GM19467 (cell line): ENCODE data around the gene ZNF830.
"Not testable (repeated sequence)": the region's sequence is repeated elsewhere in the genome, so short reads cannot be mapped to it uniquely, and the experiment has no call there.

Experiments used
- ATAC-seq: cut with Tn5 transposase; IDR thresholded peaks from one replicate; pipeline ENCODE4 v1.9.1; 2021; ENCODE audit warnings: mild to moderate bottlenecking, moderate library complexity; ENCODE audit not compliant: unreplicated experiment

Gene ZNF830

GRCh38 chr17:34961093-34961911 lies at the start of gene ZNF830, which contains the start of gene CCT6B:
TSS of gene ZNF830 (plus strand) at chr17:34961540. CDS start at chr17:34961567, 27 bp downstream.
TSS of gene CCT6B (minus strand) at chr17:34961460. CDS start at chr17:34961393, 67 bp downstream.
- ATAC-seq = peak; percentile 80

DNA sequence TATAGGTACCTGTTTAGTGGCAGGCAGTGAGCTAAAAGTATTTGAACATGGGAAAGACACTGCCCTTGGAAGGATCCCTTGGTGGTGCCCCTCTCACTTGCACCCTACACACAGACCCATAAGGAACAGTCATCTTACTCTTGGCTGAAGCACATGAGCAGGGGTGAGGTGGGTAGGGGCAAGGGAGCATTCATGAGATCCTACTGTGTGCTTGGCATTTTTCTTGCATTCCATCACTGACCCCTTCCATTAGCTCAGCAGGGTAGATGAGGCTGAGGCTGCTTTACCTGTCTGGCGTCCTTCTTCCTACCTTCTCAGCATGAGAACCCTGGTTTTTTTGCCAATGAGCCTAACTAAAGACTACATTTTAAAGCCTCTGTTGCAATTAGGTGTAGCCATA lies 48.3 kb upstream of the ZNF830 start:
- ATAC-seq = no peak

DNA sequence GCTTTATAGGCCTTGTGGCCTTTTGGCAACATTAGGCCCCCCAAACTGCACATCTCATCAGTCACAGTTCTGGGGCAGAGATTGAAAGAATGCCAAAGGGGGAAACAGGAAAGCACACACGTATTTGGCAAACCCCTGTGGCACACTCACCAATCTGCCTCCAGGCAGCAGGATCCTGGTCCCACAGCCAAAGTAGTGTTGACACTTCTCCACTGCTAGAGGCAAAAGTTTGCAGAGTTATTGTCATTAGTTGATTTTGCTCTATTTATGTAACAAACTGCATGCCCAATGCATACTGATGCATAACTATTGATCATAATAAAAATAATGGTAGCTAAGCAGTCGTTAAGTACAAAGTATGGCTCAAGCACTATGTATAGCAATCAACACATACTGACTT lies 45.2 kb upstream of the ZNF830 start:
- no peak for ATAC-seq

DNA sequence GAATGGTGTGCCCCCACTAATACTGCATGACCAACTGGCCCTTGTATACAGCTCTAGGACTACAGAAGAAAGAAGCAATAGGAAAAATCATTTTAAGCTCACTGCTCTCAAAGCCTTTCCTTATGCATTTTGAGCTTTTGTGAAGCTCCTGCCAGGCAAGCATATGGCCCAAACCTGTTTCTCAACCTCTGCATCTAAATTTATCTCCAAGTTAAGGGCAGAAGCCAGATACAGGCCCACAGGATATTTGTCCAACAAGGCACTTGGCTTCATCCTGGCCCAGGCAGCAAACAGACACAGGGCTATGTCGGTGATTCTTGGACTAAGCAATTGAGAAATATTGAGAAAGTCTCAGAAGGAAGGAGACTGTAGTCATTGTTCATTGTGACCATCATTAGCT lies 44.0 kb upstream of the ZNF830 start:
- no peak for ATAC-seq

GRCh38 chr17:34920676-34921075 lies 40.7 kb upstream of the ZNF830 start:
- no peak for ATAC-seq

GRCh38 chr17:34926661-34927060 lies 34.7 kb upstream of the ZNF830 start:
- ATAC-seq = no peak

- no peak for ATAC-seq
Measured at GRCh38 chr17:34930283-34930682, 31.1 kb upstream of the ZNF830 start.

DNA sequence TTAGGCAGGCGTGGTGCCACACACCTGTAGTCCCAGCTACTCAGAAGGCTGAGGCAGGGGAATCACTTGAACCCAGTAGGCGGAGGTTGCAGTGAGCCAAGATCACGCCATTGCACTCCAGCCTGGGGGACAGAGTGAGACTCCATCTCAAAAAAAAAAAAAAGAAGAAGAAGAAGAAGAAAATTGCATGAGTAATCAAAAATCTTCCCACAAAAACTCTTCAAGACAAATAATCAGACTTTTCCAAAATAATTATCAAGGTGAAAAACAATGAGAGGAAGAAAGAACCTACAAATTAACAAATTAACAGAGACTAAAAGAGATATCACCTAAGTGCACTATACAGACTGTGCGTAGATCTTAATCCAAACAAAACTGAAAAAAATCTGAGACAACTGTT lies 10.6 kb upstream of the ZNF830 start:
- ATAC-seq = not testable (repeated sequence)

- ATAC-seq = no peak
Measured at GRCh38 chr17:34958438-34958837, 2.9 kb upstream of the ZNF830 start.

DNA sequence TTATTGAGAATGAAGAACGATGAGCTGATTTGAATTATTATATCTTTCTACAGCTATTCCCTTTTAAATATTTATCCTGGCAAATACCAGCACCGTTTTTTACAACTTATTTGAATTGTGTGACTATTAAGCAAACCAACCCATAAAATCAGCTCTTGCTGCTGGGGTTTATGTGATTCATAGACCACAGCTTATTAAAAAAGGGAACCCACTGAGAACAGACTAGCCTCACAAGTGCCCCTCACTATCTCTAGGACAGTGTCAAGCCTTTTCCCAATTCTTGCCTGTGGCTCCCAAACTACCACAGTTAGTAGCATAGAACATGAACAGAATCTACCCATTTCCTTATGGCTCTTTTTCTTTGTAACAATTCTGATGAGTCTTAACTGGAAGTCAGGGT lies 12.8 kb downstream of the ZNF830 start:
- ATAC-seq = no peak

DNA sequence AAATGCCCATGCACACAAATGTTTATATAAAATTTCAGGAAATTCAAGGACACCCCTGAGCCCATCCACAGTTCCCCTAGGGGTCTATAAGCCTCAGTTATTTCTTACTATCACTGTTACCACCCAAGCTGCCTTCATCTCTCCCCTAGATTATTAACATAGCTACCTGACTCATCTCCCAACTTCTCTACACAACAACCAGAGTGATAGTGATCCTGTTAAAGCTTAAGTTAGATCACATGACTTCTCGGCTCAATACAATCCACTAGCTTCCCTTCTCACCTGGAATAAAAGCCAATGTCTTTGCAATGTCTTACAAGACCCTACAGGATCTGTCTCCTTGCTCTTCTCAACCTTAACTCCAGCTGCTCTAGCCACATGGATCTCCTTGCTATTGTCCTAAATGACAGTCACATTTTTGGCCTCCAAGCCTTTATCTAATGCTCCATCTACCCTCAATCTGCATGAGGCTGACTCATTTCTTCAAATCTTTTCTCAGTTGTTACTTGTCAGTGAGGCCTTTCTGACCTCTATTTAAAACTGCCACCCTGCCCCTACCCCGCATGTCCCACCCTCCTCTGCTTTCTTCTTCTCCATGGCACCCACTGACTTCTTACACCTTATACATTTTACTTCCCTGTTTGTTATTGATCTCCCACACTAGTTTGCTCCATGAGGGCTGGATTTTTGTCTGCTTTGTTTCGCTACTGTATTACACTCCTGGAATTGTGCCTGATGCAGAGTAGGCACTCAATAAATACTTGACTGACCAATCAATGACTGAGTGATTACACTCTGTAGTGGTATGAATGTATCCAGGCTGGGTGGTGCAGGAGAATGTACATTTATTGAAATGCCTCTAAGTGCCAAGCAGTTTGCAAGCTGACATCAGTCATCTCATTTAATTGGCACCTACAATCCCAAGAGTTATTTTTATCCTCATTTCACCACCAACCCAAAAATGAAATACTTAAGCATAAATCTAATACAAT lies 13.8 kb downstream of the ZNF830 start:
- ATAC-seq = no peak

DNA sequence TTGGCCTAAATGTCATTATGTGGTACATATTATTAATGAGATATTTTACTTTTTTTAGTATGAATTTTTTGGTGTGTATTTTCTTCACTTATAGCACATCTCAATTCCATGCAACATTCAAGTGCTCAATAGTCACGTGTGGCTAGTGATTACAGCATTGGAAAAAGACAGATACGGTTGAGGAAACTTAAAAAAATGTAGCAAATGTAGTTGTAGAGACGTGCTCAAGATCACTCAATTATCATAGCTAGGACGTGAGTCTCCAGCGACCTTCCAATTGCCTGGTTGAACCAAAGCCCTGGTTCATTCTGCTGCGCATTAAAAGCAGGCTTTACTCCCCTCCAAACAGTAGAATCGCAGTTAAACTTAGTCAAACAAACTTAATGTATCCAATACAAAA lies 17.8 kb downstream of the ZNF830 start:
- no peak for ATAC-seq

DNA sequence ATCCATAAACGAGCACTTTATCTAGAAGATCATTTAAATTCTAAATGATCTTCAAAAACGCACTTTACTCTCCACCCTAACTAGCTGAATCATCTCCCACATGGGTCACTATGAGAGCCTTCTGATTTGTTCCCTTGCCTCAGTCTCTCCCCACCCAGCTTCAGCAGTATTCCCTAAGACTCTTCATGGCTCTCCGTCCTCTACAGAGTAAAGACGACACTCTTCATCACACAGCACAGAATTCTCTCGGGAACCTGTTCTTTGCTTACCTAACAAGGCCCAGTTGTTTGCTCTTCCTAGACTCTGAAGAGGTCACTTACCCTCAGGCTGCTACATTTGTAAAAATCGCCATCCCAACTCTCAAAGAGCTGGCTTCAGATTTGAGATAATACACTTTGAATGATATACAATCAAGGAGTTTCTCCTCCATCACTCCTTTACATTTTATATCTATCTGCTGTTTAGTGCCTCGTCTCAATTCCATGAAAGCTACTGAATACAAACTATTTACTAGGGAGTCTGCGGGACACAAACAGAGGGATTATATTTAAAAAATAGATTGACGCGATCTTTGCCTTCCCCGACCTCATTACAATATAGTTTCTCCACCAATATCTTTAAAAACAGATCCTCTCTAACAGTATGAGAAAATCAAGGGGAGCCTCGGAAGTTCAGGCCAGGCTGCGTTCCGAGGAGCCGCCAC lies 18.5 kb downstream of the ZNF830 start:
- ATAC-seq = no peak

GRCh38 chr17:34980353-34980680 lies 19.0 kb downstream of the ZNF830 start, which contains the start of gene LIG3:
TSS of gene LIG3 (plus strand) at chr17:34980512. CDS start at chr17:34983006, 2,494 bp downstream.
- ATAC-seq = peak; percentile 67

- ATAC-seq = peak; percentile 66
Measured at GRCh38 chr17:34980681-34981537, 19.6 kb downstream of the ZNF830 start.

DNA sequence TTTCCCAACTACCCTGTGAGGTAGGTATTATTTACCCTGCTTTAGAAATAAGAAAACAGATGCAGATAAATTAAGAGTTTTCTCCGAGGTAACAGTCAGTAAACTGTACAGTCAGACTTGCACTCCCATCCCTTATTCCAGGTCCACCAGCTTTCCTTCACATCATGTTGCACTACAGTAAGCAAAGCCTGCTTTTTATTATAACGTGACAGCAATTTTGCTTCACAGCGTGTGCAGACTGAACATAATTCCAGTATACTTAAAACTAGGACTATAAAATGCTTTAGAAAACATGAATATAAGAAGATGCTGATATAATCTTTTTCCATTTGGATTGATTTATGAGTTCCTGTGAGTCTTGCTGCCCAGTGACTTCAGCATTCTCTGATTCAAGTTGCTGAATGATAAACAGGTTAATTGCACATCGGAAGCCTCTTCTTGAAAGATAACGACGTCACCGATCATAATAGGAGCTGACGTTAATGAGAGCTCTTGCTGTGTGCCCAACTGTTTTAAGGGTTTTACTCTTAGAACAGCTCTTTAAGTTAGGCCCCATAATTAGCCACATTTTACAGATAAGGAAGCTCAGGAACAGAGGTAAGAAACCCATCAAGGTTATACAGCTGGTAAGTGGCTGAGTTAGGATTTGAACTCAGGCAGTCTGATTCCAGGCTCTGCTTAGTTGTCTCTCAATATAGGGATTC lies 20.4 kb downstream of the ZNF830 start:
- no peak for ATAC-seq

DNA sequence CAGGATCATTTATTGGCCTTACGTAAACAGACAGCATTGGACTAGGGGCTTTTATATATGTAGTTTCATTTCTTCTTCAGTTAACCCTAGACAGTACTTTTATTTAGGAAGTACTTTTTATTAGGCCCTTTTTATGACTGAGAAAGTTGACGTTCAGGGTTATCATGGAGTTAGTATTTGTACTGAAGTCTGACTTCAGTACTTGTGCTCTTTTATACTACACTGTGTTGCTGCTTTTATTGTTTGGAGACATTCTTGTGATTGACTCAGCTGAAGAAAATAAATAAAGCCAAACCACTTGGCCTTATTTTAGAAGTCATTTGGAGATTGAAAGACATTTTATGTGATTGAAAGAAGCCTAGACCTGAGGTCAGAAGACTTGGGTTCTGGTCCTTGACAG lies 25.9 kb downstream of the ZNF830 start:
- ATAC-seq = no peak

DNA sequence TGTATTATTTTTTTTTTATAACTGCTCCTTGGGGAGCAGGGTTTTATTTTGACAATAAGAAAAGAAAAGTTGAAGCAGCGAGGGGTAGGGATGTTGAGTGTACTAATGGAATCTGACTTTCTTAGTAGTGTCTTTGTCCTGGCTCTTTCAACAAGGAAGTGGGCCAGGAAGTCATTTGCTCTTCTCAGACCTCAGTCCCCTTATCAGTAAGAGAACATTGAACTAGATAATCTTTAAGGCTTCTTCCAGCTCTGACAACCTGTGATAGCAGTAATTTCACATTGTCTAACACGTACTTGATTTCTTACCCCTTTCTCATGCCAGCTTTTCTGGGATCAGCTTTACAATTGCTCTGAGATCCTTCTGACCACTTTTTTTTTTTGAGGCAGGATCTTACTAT lies 27.3 kb downstream of the ZNF830 start:
- no peak for ATAC-seq

DNA sequence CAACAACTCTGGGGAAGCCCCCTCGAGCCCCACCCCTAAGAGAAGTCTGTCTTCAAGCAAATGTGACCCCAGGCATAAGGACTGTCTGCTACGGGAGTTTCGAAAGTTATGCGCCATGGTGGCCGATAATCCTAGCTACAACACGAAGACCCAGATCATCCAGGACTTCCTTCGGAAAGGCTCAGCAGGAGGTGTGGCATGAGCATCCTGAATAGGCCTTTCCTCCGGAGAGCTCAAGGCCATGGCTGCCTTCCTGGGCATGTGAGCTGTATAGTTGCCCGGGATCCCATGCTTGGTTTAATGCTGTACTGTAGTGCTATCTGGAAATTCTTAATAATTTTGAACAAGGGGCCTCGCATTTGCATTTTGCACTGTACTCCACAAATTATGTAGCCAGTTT lies 28.1 kb downstream of the ZNF830 start:
- no peak for ATAC-seq
